Uterus (tissue), 4 donors: Measurements from ENCODE around the gene KLHDC3. TPM values are rescaled to one million over a fixed set of nuclear protein-coding genes. Genes with fewer than 3 reads are reported as not detected.
A peak's percentile ranks its signal among the peaks of the same experiment; 100 is the strongest.

ENCODE experiments used
- DNase-seq, 2 donors: peaks; one replicate each; pipeline ENCODE4 v3.0.0-alpha.2; 2019 to 2020
- H3K27ac ChIP-seq, 2 donors: fragments of 200-600 bp; sonication (generic); 1 replicate in 1 of 2; 2 replicates in 1 of 2; pipeline ENCODE4 v1.5.1; 2016 to 2018
- H3K27me3 ChIP-seq, 2 donors: fragments of 200-600 bp; sonication (generic); one replicate each; pipeline ENCODE4 v1.5.1; 2018 to 2019; ENCODE audit warnings: control low read depth in 1 of 2
- H3K36me3 ChIP-seq, 2 donors: fragments of 200-600 bp; sonication (generic); one replicate each; pipeline ENCODE4 v1.5.1; 2019; ENCODE audit warnings: control low read depth in 1 of 2
- H3K4me1 ChIP-seq, 2 donors: fragments of 200-600 bp; sonication (generic); one replicate each; pipeline ENCODE4 v1.5.1; 2018 to 2019; ENCODE audit warnings: control low read depth in 1 of 2
- H3K4me3 ChIP-seq, 2 donors: fragments of 200-600 bp; sonication (generic); 1 replicate in 1 of 2; 2 replicates in 1 of 2; pipeline ENCODE4 v1.5.1; 2018 to 2019; ENCODE audit warnings: mild to moderate bottlenecking in 1 of 2
- H3K9me3 ChIP-seq, 2 donors: fragments of 200-600 bp; sonication (generic); one replicate each; pipeline ENCODE4 v1.5.1; 2019; ENCODE audit warnings: control low read depth in 1 of 2
- POLR2A ChIP-seq, 2 donors: fragments of 450-650 bp; IDR thresholded peaks; one replicate each; pipeline ENCODE4 v1.6.1; 2016; ENCODE audit warnings: antibody characterized with exemption in 2 of 2, mild to moderate bottlenecking in 1 of 2, moderate library complexity in 1 of 2
- intact Hi-C: fragments of 100-400 bp; cut with DNase I; formaldehyde crosslinking; loops from one replicate; pipeline ENCODE4 v1.15.1; 2023; ENCODE audit warnings: low total_unique reads
- total RNA-seq, 4 donors: library from RNA; depleted of rRNA in 3 of 4; stranded (reverse); fragments of >200 nt in 3 of 4; gene quantifications; one replicate each; pipeline versions ENCODE4 v1.1.0 to v1.2.4, GENCODE V29; 2014 to 2023
- TF ChIP-seq, protein P1 (sequence below), 4 experiments: fragments of 200-600 bp in 2 of 4; fragments of 450-650 bp in 2 of 4; sonication (generic) in 2 of 4; IDR thresholded peaks; one replicate each; pipeline ENCODE4 v1.5.1; 2016 to 2019; ENCODE audit warnings: antibody characterized with exemption in 4 of 4, mild to moderate bottlenecking in 2 of 4, moderate library complexity in 1 of 4
- donor health status: DM: yes; HTN: yes; CAD: no.

The KLHDC3 gene
- total RNA-seq, 4 donors from 2014 or later = 19.7 to 152 (median 56.8) TPM

DNA sequence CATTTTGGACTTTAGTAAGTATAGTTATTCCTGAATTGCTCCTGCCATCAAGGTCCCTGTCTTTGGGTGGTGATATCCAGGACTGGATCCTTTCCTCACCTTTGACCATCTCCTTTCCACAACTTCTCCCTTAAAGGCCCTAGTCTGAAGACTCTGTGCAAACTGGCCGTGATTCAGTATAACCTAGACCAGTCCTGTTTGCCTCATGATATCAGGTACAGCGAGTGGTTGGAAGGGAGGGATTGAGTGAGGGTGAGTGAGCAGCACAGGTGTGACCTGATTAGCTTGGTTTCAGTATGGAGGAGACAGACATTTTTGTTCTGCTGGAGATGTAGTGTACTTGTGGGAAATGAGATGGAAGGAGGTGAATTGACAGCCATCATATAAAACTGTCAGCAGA lies 5.1 kb downstream of the KLHDC3 start:
- DNase-seq = no peak
- H3K27me3 ChIP-seq = no peaks in the 10 kb centered on the region
- H3K4me3 ChIP-seq = no peak overlapping the region
- no peak overlapping the region for H3K27ac ChIP-seq
- TF ChIP-seq POLR2A (IDR thresholded peaks at IDR 0.05) = no peak
- TF ChIP-seq, protein P1, sequence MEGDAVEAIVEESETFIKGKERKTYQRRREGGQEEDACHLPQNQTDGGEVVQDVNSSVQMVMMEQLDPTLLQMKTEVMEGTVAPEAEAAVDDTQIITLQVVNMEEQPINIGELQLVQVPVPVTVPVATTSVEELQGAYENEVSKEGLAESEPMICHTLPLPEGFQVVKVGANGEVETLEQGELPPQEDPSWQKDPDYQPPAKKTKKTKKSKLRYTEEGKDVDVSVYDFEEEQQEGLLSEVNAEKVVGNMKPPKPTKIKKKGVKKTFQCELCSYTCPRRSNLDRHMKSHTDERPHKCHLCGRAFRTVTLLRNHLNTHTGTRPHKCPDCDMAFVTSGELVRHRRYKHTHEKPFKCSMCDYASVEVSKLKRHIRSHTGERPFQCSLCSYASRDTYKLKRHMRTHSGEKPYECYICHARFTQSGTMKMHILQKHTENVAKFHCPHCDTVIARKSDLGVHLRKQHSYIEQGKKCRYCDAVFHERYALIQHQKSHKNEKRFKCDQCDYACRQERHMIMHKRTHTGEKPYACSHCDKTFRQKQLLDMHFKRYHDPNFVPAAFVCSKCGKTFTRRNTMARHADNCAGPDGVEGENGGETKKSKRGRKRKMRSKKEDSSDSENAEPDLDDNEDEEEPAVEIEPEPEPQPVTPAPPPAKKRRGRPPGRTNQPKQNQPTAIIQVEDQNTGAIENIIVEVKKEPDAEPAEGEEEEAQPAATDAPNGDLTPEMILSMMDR (IDR thresholded peaks at IDR 0.05) = no peak
- H3K9me3 ChIP-seq = no peaks in the 10 kb centered on the region
- no peaks in the 10 kb centered on the region for H3K36me3 ChIP-seq
- intact Hi-C loops = no loop called here
- peaks cover 0 to 14% of the 10 kb centered on the region in 2 donors for H3K4me1 ChIP-seq

DNA sequence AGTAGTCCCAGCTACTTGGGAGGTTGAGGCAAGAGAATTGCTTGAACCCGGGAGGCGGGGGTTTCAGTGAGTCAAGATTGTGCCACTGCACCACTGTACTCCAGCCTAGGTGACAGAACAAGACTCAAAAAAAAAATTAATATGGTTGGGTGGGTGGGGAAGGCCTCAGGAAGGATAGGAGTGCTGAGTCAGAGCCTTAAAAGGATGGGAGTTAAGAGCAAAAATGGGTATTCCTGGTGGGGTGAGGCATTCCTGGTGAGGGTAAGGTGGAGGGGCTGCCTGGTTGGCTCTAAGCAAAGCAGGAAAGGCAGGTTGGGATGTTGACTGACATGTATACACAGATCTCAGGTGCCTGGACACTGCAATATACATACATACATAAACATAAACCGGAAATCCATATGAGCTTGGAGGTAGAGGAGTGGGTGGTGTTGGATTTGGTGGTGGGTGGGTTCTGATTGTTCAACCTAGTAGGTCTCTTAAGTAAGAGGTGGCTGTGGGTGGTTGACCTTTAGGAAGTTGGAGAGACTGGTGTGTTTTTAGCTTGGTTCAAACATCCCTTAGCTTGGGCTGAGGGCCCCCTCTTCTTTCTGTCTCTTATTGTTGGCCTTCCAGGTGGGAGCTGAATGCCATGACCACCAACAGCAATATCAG lies 6.1 kb downstream of the KLHDC3 start:
- no peak for DNase-seq
- Histone ChIP-seq H3K27ac (no peak overlapping the region), H3K4me3 (no peak overlapping the region), H3K36me3 (no peaks in the 10 kb centered on the region), H3K27me3 (no peaks in the 10 kb centered on the region), H3K4me1 (peaks cover 0 to 14% of the 10 kb centered on the region in 2 donors), H3K9me3 (no peaks in the 10 kb centered on the region)
- intact Hi-C loops = no loop called here
- no peak for TF ChIP-seq POLR2A (IDR thresholded peaks at IDR 0.05)
- TF ChIP-seq, protein P1 (IDR thresholded peaks at IDR 0.05) = no peak

DNA sequence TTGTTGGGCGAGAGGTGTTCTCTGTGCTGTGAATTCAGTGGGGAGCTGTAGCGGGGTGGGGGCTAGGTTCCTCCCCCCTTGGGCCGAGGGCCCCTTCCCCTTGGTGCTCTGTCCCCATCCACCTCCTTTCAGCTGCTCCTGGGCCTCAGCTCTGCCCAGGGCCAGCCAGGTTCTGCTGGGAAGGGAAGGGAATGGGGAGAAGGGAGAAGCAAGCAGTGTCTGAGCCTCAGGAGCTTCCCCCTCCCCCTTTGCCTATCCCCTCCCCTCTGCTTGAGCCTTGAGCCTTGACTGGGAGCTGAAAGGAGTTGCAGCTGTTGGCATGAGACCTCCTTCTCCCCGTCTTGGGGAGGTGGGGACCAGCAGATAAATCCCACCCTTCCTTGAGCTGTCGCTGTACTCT lies 6.8 kb downstream of the KLHDC3 start:
- intact Hi-C loops = no loop called here
- DNase-seq = no peak
- no peaks in the 10 kb centered on the region for H3K9me3 ChIP-seq
- no peaks in the 10 kb centered on the region for H3K36me3 ChIP-seq
- TF ChIP-seq POLR2A (IDR thresholded peaks at IDR 0.05) = no peak
- TF ChIP-seq, protein P1 (IDR thresholded peaks at IDR 0.05) = no peak
- peak overlapping the region; percentile 84 to 85 for H3K27ac ChIP-seq
- H3K27me3 ChIP-seq = no peaks in the 10 kb centered on the region
- H3K4me3 ChIP-seq = peak overlapping the region; percentile 64 to 87
- H3K4me1 ChIP-seq = peaks cover 0 to 14% of the 10 kb centered on the region in 2 donors

DNA sequence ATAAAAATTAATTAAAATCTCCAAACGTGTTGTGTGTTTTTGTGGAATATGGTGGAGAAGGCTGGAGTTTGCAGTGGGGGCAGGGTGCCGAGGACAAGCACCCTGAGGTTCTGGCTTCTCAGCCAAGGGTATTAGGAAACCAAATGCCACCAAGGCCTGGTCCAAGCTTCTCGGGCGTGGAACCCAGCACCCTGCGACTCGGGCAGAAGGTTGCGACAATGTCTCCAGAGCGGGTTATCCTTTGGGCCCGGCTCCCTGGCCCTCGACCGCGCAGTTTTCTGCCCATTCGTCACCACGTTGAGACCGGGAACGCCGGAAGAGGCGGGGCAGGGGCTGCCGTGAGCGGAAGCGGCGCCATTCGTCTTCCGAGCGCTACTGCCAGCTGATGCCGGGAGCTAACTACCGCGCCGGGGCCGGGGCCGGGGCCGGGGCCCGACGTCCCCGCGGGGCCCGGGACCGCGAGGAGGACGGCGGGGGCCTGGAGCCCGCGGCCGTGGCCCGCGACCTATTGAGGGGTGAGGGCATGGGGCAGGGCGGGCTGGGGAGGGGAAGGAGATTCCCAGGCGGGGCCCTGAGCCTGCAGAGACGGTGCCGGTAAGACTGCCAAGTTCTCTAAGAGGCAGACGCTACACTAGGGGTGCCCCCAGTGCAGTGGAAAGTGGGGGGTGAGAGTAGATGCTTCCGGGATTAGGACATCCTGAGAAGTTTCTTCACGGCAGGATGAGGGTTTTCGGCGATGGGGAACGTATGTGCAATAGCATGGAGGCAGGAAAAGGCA lies 7.4 kb downstream of the KLHDC3 start, which contains the start of gene RRP36:
TSS of gene RRP36 (plus strand) at position 354 of the 778 bp plus-strand sequence. CDS start at position 386, 32 bp downstream.
- no peaks in the 10 kb centered on the region for H3K27me3 ChIP-seq
- no peaks in the 10 kb centered on the region for H3K9me3 ChIP-seq
- TF ChIP-seq, protein P1 (IDR thresholded peaks at IDR 0.05) = no peak
- TF ChIP-seq POLR2A (IDR thresholded peaks at IDR 0.05) = peak in 1 of 2 donors; percentile 41
- no peaks in the 10 kb centered on the region for H3K36me3 ChIP-seq
- H3K4me1 ChIP-seq = peaks cover 0 to 14% of the 10 kb centered on the region in 2 donors
- H3K27ac ChIP-seq = peak within 1 kb of the TSS; percentile 84 to 85
- intact Hi-C loops = no loop called here
- DNase-seq = peak; percentile 66 to 79
- H3K4me3 ChIP-seq = peak within 1 kb of the TSS; percentile 64 to 87

GRCh38 chr6:43024436-43024835 lies 10.4 kb downstream of the KLHDC3 start:
- TF ChIP-seq, protein P1 (IDR thresholded peaks at IDR 0.05) = no peak
- no peak for TF ChIP-seq POLR2A (IDR thresholded peaks at IDR 0.05)
- no peak for DNase-seq
- H3K27me3 ChIP-seq = no peaks in the 10 kb centered on the region
- H3K4me3 ChIP-seq = no peak overlapping the region
- intact Hi-C loops = no loop called here
- H3K9me3 ChIP-seq = no peaks in the 10 kb centered on the region
- no peaks in the 10 kb centered on the region for H3K36me3 ChIP-seq
- peaks cover 0 to 14% of the 10 kb centered on the region in 2 donors for H3K4me1 ChIP-seq
- no peak overlapping the region for H3K27ac ChIP-seq
